Measurements from ENCODE around the gene TADA2B.

GRCh38 chr4:7023901-7024300, 19.3 kb upstream of the TADA2B start:
- TF ChIP-seq ZNF274 (IDR thresholded peaks at IDR 0.05; ENCODE audit: insufficient read depth, insufficient read length) (no peak), ZBTB33 (IDR thresholded peaks at IDR 0.05) (no peak)

All from GM12878 (cell line).